Activated T-cell treated with anti-CD3 and anti-CD28 coated beads for 24 hours (primary cell): Measurements from ENCODE around the gene SMG5.
"Not testable (repeated sequence)": the region's sequence is repeated elsewhere in the genome, so short reads cannot be mapped to it uniquely, and the experiment has no call there.

ENCODE experiments used
- DNase-seq: peaks from one replicate; pipeline ENCODE4 v3.0.0-alpha.2; 2020; ENCODE audit warnings: low read depth

SMG5 gene

GRCh38 chr1:156282479-156283222 lies at the start of gene SMG5:
TSS of gene SMG5 (minus strand) at chr1:156282825. CDS start at chr1:156282680, 145 bp downstream.
- DNase-seq: peak; percentile 92

- DNase-seq: not testable (repeated sequence)
Observed at GRCh38 chr1:156323179-156323578, 40.6 kb upstream of the SMG5 start.

GRCh38 chr1:156320560-156320959 lies 37.9 kb upstream of the SMG5 start:
- no peak for DNase-seq

- no peak for DNase-seq
Observed at GRCh38 chr1:156319664-156320063, 37.0 kb upstream of the SMG5 start.

GRCh38 chr1:156316909-156317308 lies 34.3 kb upstream of the SMG5 start:
- DNase-seq: no peak

GRCh38 chr1:156310962-156311361 lies 28.3 kb upstream of the SMG5 start:
- DNase-seq: no peak

- DNase-seq: no peak
Observed at GRCh38 chr1:156308078-156308477, 25.5 kb upstream of the SMG5 start.

- no peak for DNase-seq
Observed at GRCh38 chr1:156305215-156305614, 22.6 kb upstream of the SMG5 start.

GRCh38 chr1:156303241-156303640 lies 20.6 kb upstream of the SMG5 start:
- no peak for DNase-seq

GRCh38 chr1:156298852-156299357 lies 16.3 kb upstream of the SMG5 start, which contains the start of gene VHLL:
TSS of gene VHLL (minus strand) at chr1:156299307. CDS start at chr1:156299189, 118 bp downstream.
- DNase-seq: no peak

GRCh38 chr1:156295391-156295947 lies 12.8 kb upstream of the SMG5 start, which contains the start of gene GLMP:
TSS of gene GLMP (minus strand) at chr1:156295679. CDS start at chr1:156295645, 34 bp downstream.
- DNase-seq: peak; percentile 36

GRCh38 chr1:156293895-156294294 lies 11.3 kb upstream of the SMG5 start:
- DNase-seq: no peak

GRCh38 chr1:156293098-156293434 lies 10.4 kb upstream of the SMG5 start:
- DNase-seq: no peak

- no peak for DNase-seq
Observed at GRCh38 chr1:156291226-156292061, 8.8 kb upstream of the SMG5 start.

GRCh38 chr1:156289857-156290256 lies 7.2 kb upstream of the SMG5 start:
- DNase-seq: no peak

- no peak for DNase-seq
Observed at GRCh38 chr1:156286061-156286460, 3.4 kb upstream of the SMG5 start.

- DNase-seq: no peak
Observed at GRCh38 chr1:156285437-156285836, 2.8 kb upstream of the SMG5 start.

- DNase-seq: no peak
Observed at GRCh38 chr1:156284757-156285156, 2.1 kb upstream of the SMG5 start.

- DNase-seq: no peak
Observed at GRCh38 chr1:156284112-156284511, 1.5 kb upstream of the SMG5 start, which contains the start of gene TMEM79. TSS of gene TMEM79 (plus strand) at chr1:156284325. CDS start at chr1:156285227, 902 bp downstream.

GRCh38 chr1:156283521-156283920 lies 896 bp upstream of the SMG5 start:
- DNase-seq: no peak

- DNase-seq: peak; percentile 20
Observed at GRCh38 chr1:156281693-156282478, 739 bp downstream of the SMG5 start.

- peak; percentile 26 for DNase-seq
Observed at GRCh38 chr1:156281281-156281680, 1.3 kb downstream of the SMG5 start.
